IPS-18c (cell line): ENCODE results near the gene STAG1.
"Not testable (repeated sequence)": the region's sequence is repeated elsewhere in the genome, so short reads cannot be mapped to it uniquely, and the experiment has no call there.

Source experiments
- H3K4me3 ChIP-seq: 2 replicates; pipeline ENCODE4 v1.7.0; 2013; ENCODE audit warnings: low read depth, mild to moderate bottlenecking, low read length, moderate library complexity; ENCODE audit not compliant: insufficient read depth
- H3K9me3 ChIP-seq: one replicate; pipeline ENCODE4 v1.6.1; 2013; ENCODE audit warnings: mild to moderate bottlenecking, low read length, moderate library complexity; ENCODE audit not compliant: control insufficient read depth, insufficient read depth

Gene STAG1

GRCh38 chr3:136351905-136352304, 400.3 kb downstream of the STAG1 start:
- no peak overlapping the region for H3K4me3 ChIP-seq
- H3K9me3 ChIP-seq = no peaks in the 10 kb centered on the region

GRCh38 chr3:136351351-136351750, 400.8 kb downstream of the STAG1 start:
- no peak overlapping the region for H3K4me3 ChIP-seq
- no peaks in the 10 kb centered on the region for H3K9me3 ChIP-seq

- no peak overlapping the region for H3K4me3 ChIP-seq
- H3K9me3 ChIP-seq = no peaks in the 10 kb centered on the region
Observed at GRCh38 chr3:136350557-136350956, 401.6 kb downstream of the STAG1 start.

- Histone ChIP-seq H3K4me3 (no peak overlapping the region), H3K9me3 (no peaks in the 10 kb centered on the region)
Observed at GRCh38 chr3:136350132-136350531, 402.0 kb downstream of the STAG1 start.

GRCh38 chr3:136346486-136346885, 405.7 kb downstream of the STAG1 start:
- no peak overlapping the region for H3K4me3 ChIP-seq
- H3K9me3 ChIP-seq = no peaks in the 10 kb centered on the region

- H3K4me3 ChIP-seq = no peak overlapping the region
- no peaks in the 10 kb centered on the region for H3K9me3 ChIP-seq
Observed at GRCh38 chr3:136343873-136344555, 408.2 kb downstream of the STAG1 start.

GRCh38 chr3:136343446-136343845, 408.7 kb downstream of the STAG1 start:
- no peak overlapping the region for H3K4me3 ChIP-seq
- no peaks in the 10 kb centered on the region for H3K9me3 ChIP-seq

GRCh38 chr3:136336329-136337100, 415.7 kb downstream of the STAG1 start:
- no peak overlapping the region for H3K4me3 ChIP-seq
- no peaks in the 10 kb centered on the region for H3K9me3 ChIP-seq

- H3K9me3 ChIP-seq, H3K4me3 ChIP-seq: not testable (repeated sequence)
Observed at GRCh38 chr3:136334726-136335125, 417.5 kb downstream of the STAG1 start.

GRCh38 chr3:136334209-136334608, 418.0 kb downstream of the STAG1 start:
- Histone ChIP-seq H3K9me3 (no peaks in the 10 kb centered on the region), H3K4me3 (no peak overlapping the region)

- Histone ChIP-seq H3K4me3 (no peak overlapping the region), H3K9me3 (no peaks in the 10 kb centered on the region)
Observed at GRCh38 chr3:136332776-136333175, 419.4 kb downstream of the STAG1 start.

GRCh38 chr3:136332302-136332701, 419.9 kb downstream of the STAG1 start:
- no peaks in the 10 kb centered on the region for H3K9me3 ChIP-seq
- H3K4me3 ChIP-seq = no peak overlapping the region

GRCh38 chr3:136330900-136331299, 421.3 kb downstream of the STAG1 start:
- no peak overlapping the region for H3K4me3 ChIP-seq

GRCh38 chr3:136329593-136329992, 422.6 kb downstream of the STAG1 start:
- H3K4me3 ChIP-seq = no peak overlapping the region
- no peaks in the 10 kb centered on the region for H3K9me3 ChIP-seq

More at GRCh38 chr3:136330900-136331299, 421.3 kb downstream of the STAG1 start:
- no peaks in the 10 kb centered on the region for H3K9me3 ChIP-seq

- Histone ChIP-seq H3K9me3 (no peaks in the 10 kb centered on the region), H3K4me3 (no peak overlapping the region)
Observed at GRCh38 chr3:136327671-136328070, 424.5 kb downstream of the STAG1 start.

- H3K4me3 ChIP-seq = no peak overlapping the region
- H3K9me3 ChIP-seq = no peaks in the 10 kb centered on the region
Observed at GRCh38 chr3:136326316-136326715, 425.9 kb downstream of the STAG1 start.

- H3K9me3 ChIP-seq = no peaks in the 10 kb centered on the region
- no peak overlapping the region for H3K4me3 ChIP-seq
Observed at GRCh38 chr3:136311968-136312367, 440.2 kb downstream of the STAG1 start.

GRCh38 chr3:136311261-136311660, 440.9 kb downstream of the STAG1 start:
- Histone ChIP-seq H3K9me3 (no peaks in the 10 kb centered on the region), H3K4me3 (no peak overlapping the region)
